Vein endothelial cell (primary cell): ENCODE results near the gene TSC22D1. TPM values are rescaled to one million over a fixed set of nuclear protein-coding genes. Genes with fewer than 3 reads are reported as not detected.

Experiments used
- total RNA-seq: library from RNA; depleted of rRNA; stranded (reverse); fragments of >200 nt; gene quantifications from 2 replicates; pipeline ENCODE4 v1.2.3, GENCODE V29; 2012

Gene TSC22D1
- total RNA-seq = 49.3 and 49.9 TPM in 2 replicates

GRCh38 chr13:44575741-44576350, at the start of gene TSC22D1:
TSS of gene TSC22D1 (minus strand) at chr13:44576330. CDS start at chr13:44576074, 256 bp downstream.

Other genes starting within 250 kb of the TSC22D1 start
- 0.96 TPM in 1 of 2 replicates, not detected in the other for gene SERP2, start 202.5 kb downstream of the TSC22D1 start, total RNA-seq